Stimulated activated CD8-positive, alpha-beta memory T cell treated with anti-CD3 and anti-CD28 coated beads, Interleukin-15, amount 100 ng/mL, for 48 hours (primary cell): Measurements from ENCODE around the gene TMEM144.

Experiments used
- DNase-seq, 2 donors: peaks; one replicate each; pipeline ENCODE4 v3.0.0-alpha.2; 2020; ENCODE audit warnings: low read depth in 2 of 2

The TMEM144 gene

GRCh38 chr4:158209825-158210807 is at the start of gene TMEM144:
Gene TMEM144 (plus strand): TSS chr4:158210486. CDS start chr4:158212668, 2,182 bp downstream.
- DNase-seq = peak; percentile 39 to 43

- DNase-seq = no peak
Measured at GRCh38 chr4:158161551-158162354, 48.5 kb upstream of the TMEM144 start.

- DNase-seq = no peak
Measured at GRCh38 chr4:158162631-158163030, 47.7 kb upstream of the TMEM144 start.

GRCh38 chr4:158163941-158164767 is 46.1 kb upstream of the TMEM144 start:
- no peak for DNase-seq

GRCh38 chr4:158164768-158165213 is 45.5 kb upstream of the TMEM144 start:
- DNase-seq = no peak

GRCh38 chr4:158166701-158167100 is 43.6 kb upstream of the TMEM144 start:
- no peak for DNase-seq

- no peak for DNase-seq
Measured at GRCh38 chr4:158168606-158169005, 41.7 kb upstream of the TMEM144 start.

GRCh38 chr4:158169506-158169905 is 40.8 kb upstream of the TMEM144 start:
- no peak for DNase-seq

- no peak for DNase-seq
Measured at GRCh38 chr4:158169931-158170690, 40.2 kb upstream of the TMEM144 start.

GRCh38 chr4:158170691-158171561 is 39.4 kb upstream of the TMEM144 start:
- peak in 1 of 2 donors; percentile 4 for DNase-seq

- no peak for DNase-seq
Measured at GRCh38 chr4:158172261-158173258, 37.7 kb upstream of the TMEM144 start, which contains the start of gene GASK1B. Gene GASK1B (minus strand): TSS chr4:158173025. CDS start chr4:158171375, 1,650 bp downstream.

GRCh38 chr4:158176108-158176507 is 34.2 kb upstream of the TMEM144 start:
- DNase-seq = no peak

- DNase-seq = no peak
Measured at GRCh38 chr4:158176776-158177175, 33.5 kb upstream of the TMEM144 start.

- DNase-seq = no peak
Measured at GRCh38 chr4:158179465-158179864, 30.8 kb upstream of the TMEM144 start.

GRCh38 chr4:158181906-158182305 is 28.4 kb upstream of the TMEM144 start:
- DNase-seq = no peak

GRCh38 chr4:158182736-158183135 is 27.6 kb upstream of the TMEM144 start:
- DNase-seq = no peak

- no peak for DNase-seq
Measured at GRCh38 chr4:158186815-158187214, 23.5 kb upstream of the TMEM144 start.

GRCh38 chr4:158189422-158189821 is 20.9 kb upstream of the TMEM144 start:
- no peak for DNase-seq
